Psoas muscle (tissue), 8 donors: ENCODE data around the gene MEF2C. TPM values are rescaled to one million over a fixed set of nuclear protein-coding genes. Genes with fewer than 3 reads are reported as not detected.

Source experiments
- ATAC-seq, 4 donors: fragments of 200-7000 bp; cut with Tn5 transposase; one replicate each; pipeline ENCODE4 v1.9.1; 2020; ENCODE audit warnings: moderate library complexity in 3 of 4, mild to moderate bottlenecking in 2 of 4
- DNase-seq, 2 donors: peaks; one replicate each; pipeline ENCODE4 v3.0.0-alpha.2; 2020
- H3K27ac ChIP-seq: fragments of 200-600 bp; one replicate; pipeline ENCODE4 v1.8.0; 2022
- H3K27me3 ChIP-seq, 3 donors: fragments of 200-600 bp in 1 of 3; one replicate each; pipeline versions ENCODE4 v1.6.1 to v1.8.0; 2013 to 2022; ENCODE audit warnings: low read length in 2 of 3, mild to moderate bottlenecking in 2 of 3, moderate library complexity in 1 of 3; ENCODE audit not compliant: insufficient read depth in 3 of 3
- H3K36me3 ChIP-seq, 2 donors: fragments of 200-600 bp in 1 of 2; one replicate each; pipeline versions ENCODE4 v1.6.1 to v1.8.0; 2013 to 2022; ENCODE audit warnings: low read depth in 1 of 2, mild to moderate bottlenecking in 1 of 2, moderate library complexity in 1 of 2; ENCODE audit not compliant: insufficient read depth in 1 of 2
- H3K4me1 ChIP-seq: fragments of 200-600 bp; one replicate; pipeline ENCODE4 v1.8.0; 2022
- H3K4me3 ChIP-seq: fragments of 200-600 bp; one replicate; pipeline ENCODE4 v1.8.0; 2022; ENCODE audit warnings: mild to moderate bottlenecking
- H3K9me3 ChIP-seq: fragments of 200-600 bp; one replicate; pipeline ENCODE4 v1.8.0; 2022
- CTCF ChIP-seq: fragments of 200-600 bp; IDR thresholded peaks from one replicate; pipeline ENCODE4 v1.8.0; 2022; ENCODE audit warnings: antibody characterized with exemption
- WGBS, 3 donors: extraction: QIAGEN DNeasy Blood & Tissue Kit; methylation state at CpG; one replicate each; pipeline versions ENCODE4 v1.1.6 to v1.1.7; 2013; 5-methylcytosine and 5-hydroxymethylcytosine counted together
- intact Hi-C, 2 donors: fragments of 100-400 bp; cut with DNase I; formaldehyde crosslinking; loops; one replicate each; pipeline versions ENCODE4 v1.11.0 to v1.14.2; 2022
- polyA plus RNA-seq, 3 donors: library from polyadenylated mRNA; stranded (reverse); fragments of 200-250 nt; gene quantifications; one replicate each; pipeline ENCODE4 v1.2.3, GENCODE V29; 2013
- total RNA-seq, 4 donors: library from RNA; stranded (reverse); fragmentation: NEBNext Ultra II Directional in 2 of 4; extraction: Animal tissue kit (Norgen Biotek cat#: 25700) in 2 of 4; gene quantifications; one replicate each; pipeline versions ENCODE4 v1.2.1 to v1.2.4, GENCODE V29; 2021 to 2023
- donor health status: healthy with polysubstance abuse.
- donor health status: DM: no; HTN: no; CAD: no; lungs with moderate emphysema.
- donor health status: Bipolar disorder and iron deficiency.
- donor health status: healthy.
- donor health status: DM: yes; HTN: yes; CAD: no.
- donor health status: DM: no; HTN: no; CAD: no.
- donor health status: DM: no; HTN: no; CAD: no.
- donor health status: DM: yes; HTN: yes; CAD: no.

MEF2C gene
- total and polyA plus RNA-seq, 7 donors: 9.3 to 530 (median 148) TPM

- WGBS, 3 donors: 22 to 35% (median 22%) methylated on average over 7 of the region's 7 CpGs
- peak overlapping the region; percentile 19 for H3K4me3 ChIP-seq
- intact Hi-C loops: loop anchor here (5.0 to 10.0 kb wide), 2 partner anchors 39 to 89 kb away; no protein-coding TSS in a partner anchor
- H3K27me3 ChIP-seq: no peaks in the 10 kb centered on the region
- H3K9me3 ChIP-seq: no peaks in the 10 kb centered on the region
- peaks cover 92% of the 10 kb centered on the region for H3K4me1 ChIP-seq
- no peak for DNase-seq
- peak; percentile 4 for TF ChIP-seq CTCF
- peaks cover 0 to 5% of the 10 kb centered on the region in 2 donors for H3K36me3 ChIP-seq
- ATAC-seq: peak; percentile 50 to 70 (median 65)
- H3K27ac ChIP-seq: peak overlapping the region; percentile 87
Measured at GRCh38 chr5:88833371-88834130, 49.4 kb downstream of the MEF2C start.

- H3K4me3 ChIP-seq: no peak overlapping the region
- no peak for ATAC-seq
- peak overlapping the region; percentile 87 for H3K27ac ChIP-seq
- peaks cover 93% of the 10 kb centered on the region for H3K4me1 ChIP-seq
- H3K27me3 ChIP-seq: no peaks in the 10 kb centered on the region
- DNase-seq: no peak
- H3K36me3 ChIP-seq: no peaks in the 10 kb centered on the region
- intact Hi-C loops: loop anchor here (5.0 to 10.0 kb wide), 2 partner anchors 40 to 87 kb away; no protein-coding TSS in a partner anchor
- WGBS, 3 donors: 85 to 89% (median 86%) methylated on average over 1 of the region's 1 CpG
- no peak for TF ChIP-seq CTCF
- H3K9me3 ChIP-seq: no peaks in the 10 kb centered on the region
Measured at GRCh38 chr5:88831816-88832215, 51.2 kb downstream of the MEF2C start.

GRCh38 chr5:88830567-88830966 lies 52.4 kb downstream of the MEF2C start:
- H3K27me3 ChIP-seq: no peaks in the 10 kb centered on the region
- no peaks in the 10 kb centered on the region for H3K36me3 ChIP-seq
- peak overlapping the region; percentile 26 for H3K4me3 ChIP-seq
- intact Hi-C loops: loop anchor here (5.0 to 10.0 kb wide), 2 partner anchors 42 to 86 kb away; no protein-coding TSS in a partner anchor
- H3K27ac ChIP-seq: peak overlapping the region; percentile 87
- no peaks in the 10 kb centered on the region for H3K9me3 ChIP-seq
- H3K4me1 ChIP-seq: peaks cover 98% of the 10 kb centered on the region
- no peak for TF ChIP-seq CTCF
- DNase-seq (no peak), ATAC-seq (no peak)

- H3K27ac ChIP-seq: peak overlapping the region; percentile 87
- no peaks in the 10 kb centered on the region for H3K27me3 ChIP-seq
- DNase-seq (no peak), ATAC-seq (no peak)
- peak overlapping the region; percentile 26 for H3K4me3 ChIP-seq
- H3K9me3 ChIP-seq: no peaks in the 10 kb centered on the region
- no peaks in the 10 kb centered on the region for H3K36me3 ChIP-seq
- TF ChIP-seq CTCF: no peak
- intact Hi-C loops: loop anchor here (5.0 to 10.0 kb wide), 4 partner anchors 42 to 85 kb away; partner anchors contain the start of gene MEF2C (in 1 of the 2)
- peaks cover 98% of the 10 kb centered on the region for H3K4me1 ChIP-seq
- WGBS, 3 donors: 31 to 50% (median 39%) methylated on average over 3 of the region's 3 CpGs
Measured at GRCh38 chr5:88829775-88830174, 53.2 kb downstream of the MEF2C start.
